GM23338 (cell line): Measurements from ENCODE around the gene ZSCAN26. TPM values are rescaled to one million over a fixed set of nuclear protein-coding genes. Genes with fewer than 3 reads are reported as not detected.

ENCODE experiments used
- ATAC-seq: fragments of 200-7000 bp; cut with Tn5 transposase; 3 replicates; pipeline ENCODE4 v1.9.1; 2020
- DNase-seq: peaks from one replicate; pipeline ENCODE4 v3.0.0-alpha.2; 2015; ENCODE audit warnings: low spot score
- H2AFZ ChIP-seq: fragments of 200-600 bp; sonication (generic); 2 replicates; pipeline ENCODE4 v1.8.0; 2016; ENCODE audit warnings: antibody characterized with exemption, mild to moderate bottlenecking, moderate library complexity
- H3F3A ChIP-seq: fragments of 200-600 bp; sonication (generic); replicated peaks from 2 replicates; pipeline ENCODE4 v1.8.0; 2017; ENCODE audit warnings: antibody characterized with exemption, mixed run types, low read depth
- H3K27ac ChIP-seq: fragments of 200-600 bp; sonication (generic); 2 replicates; pipeline ENCODE4 v1.6.1; 2016; ENCODE audit warnings: low read depth
- H3K27me3 ChIP-seq: fragments of 200-600 bp; sonication (generic); 2 replicates; pipeline ENCODE4 v1.8.0; 2016; ENCODE audit warnings: mild to moderate bottlenecking, mixed run types, moderate library complexity; ENCODE audit not compliant: insufficient read depth
- H3K36me3 ChIP-seq: fragments of 200-600 bp; sonication (generic); 2 replicates; pipeline ENCODE4 v1.8.0; 2016; ENCODE audit warnings: mild to moderate bottlenecking; ENCODE audit not compliant: insufficient read depth
- H3K4me1 ChIP-seq: fragments of 200-600 bp; sonication (generic); 2 replicates; pipeline ENCODE4 v1.8.0; 2016; ENCODE audit warnings: mild to moderate bottlenecking, moderate library complexity; ENCODE audit not compliant: insufficient read depth
- H3K4me2 ChIP-seq: fragments of 200-600 bp; sonication (generic); 2 replicates; pipeline ENCODE4 v1.7.1; 2017; ENCODE audit warnings: mixed run types
- H3K4me3 ChIP-seq: fragments of 200-600 bp; sonication (generic); 2 replicates; pipeline ENCODE4 v1.6.1; 2016; ENCODE audit warnings: mixed run types
- H3K79me2 ChIP-seq: fragments of 200-600 bp; sonication (generic); replicated peaks from 2 replicates; pipeline ENCODE4 v1.8.0; 2017; ENCODE audit warnings: mild to moderate bottlenecking; ENCODE audit not compliant: insufficient read depth
- H3K9me2 ChIP-seq: fragments of 200-600 bp; sonication (generic); 2 replicates; pipeline ENCODE4 v1.8.0; 2017; ENCODE audit not compliant: insufficient read depth
- H4K20me1 ChIP-seq: fragments of 200-600 bp; sonication (generic); replicated peaks from 2 replicates; pipeline ENCODE4 v1.8.0; 2017; ENCODE audit warnings: mild to moderate bottlenecking; ENCODE audit not compliant: insufficient read depth
- H3K27ac Mint-ChIP-seq: 2 replicates; pipeline ENCODE4 v1.8.0; 2020; ENCODE audit warnings: inconsistent platforms, mild to moderate bottlenecking, moderate library complexity, mixed read lengths
- H3K27me3 Mint-ChIP-seq: 3 replicates; pipeline ENCODE4 v1.8.0; 2022; ENCODE audit warnings: low read depth, mild to moderate bottlenecking, moderate library complexity, mixed read lengths, inconsistent platforms; ENCODE audit not compliant: insufficient read depth, poor library complexity
- H3K36me3 Mint-ChIP-seq: 3 replicates; pipeline ENCODE4 v1.8.0; 2021; ENCODE audit warnings: low read depth, mild to moderate bottlenecking, inconsistent platforms, moderate library complexity, mixed read lengths
- H3K4me1 Mint-ChIP-seq: 3 replicates; pipeline ENCODE4 v1.8.0; 2020; ENCODE audit warnings: mild to moderate bottlenecking, inconsistent platforms, mixed read lengths
- H3K4me3 Mint-ChIP-seq: 3 replicates; pipeline ENCODE4 v1.8.0; 2021; ENCODE audit warnings: moderate library complexity, mild to moderate bottlenecking, inconsistent platforms, mixed read lengths
- H3K9me3 Mint-ChIP-seq: 3 replicates; pipeline ENCODE4 v1.8.0; 2020; ENCODE audit warnings: moderate library complexity, mild to moderate bottlenecking, inconsistent platforms, mixed read lengths
- CREB1 ChIP-seq: fragments of 250-450 bp; sonication (Bioruptor Pico); IDR thresholded peaks from 2 replicates; pipeline ENCODE4 v1.5.0; 2020; ENCODE audit warnings: low read depth, mild to moderate bottlenecking, moderate library complexity
- CTCF ChIP-seq, 2 experiments: fragments of 200-600 bp in 1 of 2; sonication (generic) in 1 of 2; conservative IDR thresholded peaks; 2 replicates each; pipeline versions ENCODE4 v1.5.1 to v1.6.1; 2016 to 2017; ENCODE audit warnings: antibody characterized with exemption in 2 of 2, low read depth in 2 of 2, mild to moderate bottlenecking in 2 of 2, moderate library complexity in 1 of 2
- ETS1 ChIP-seq: IDR thresholded peaks from 2 replicates; pipeline ENCODE4 v1.6.1; 2016; ENCODE audit warnings: antibody characterized with exemption
- EZH2 ChIP-seq: fragments of 200-600 bp; sonication (generic); IDR thresholded peaks from one replicate; pipeline ENCODE4 v1.8.0; 2017; ENCODE audit warnings: antibody characterized with exemption, mild to moderate bottlenecking, low read depth; ENCODE audit not compliant: unreplicated experiment
- EZH2phosphoT487 ChIP-seq: fragments of 200-600 bp; sonication (generic); IDR thresholded peaks from one replicate; pipeline ENCODE4 v1.8.1; 2018; ENCODE audit warnings: antibody characterized with exemption; ENCODE audit not compliant: unreplicated experiment
- JUNB ChIP-seq: IDR thresholded peaks from one replicate; pipeline ENCODE4 v1.6.1; 2016; ENCODE audit warnings: antibody characterized with exemption; ENCODE audit not compliant: unreplicated experiment
- NANOG ChIP-seq: IDR thresholded peaks from 2 replicates; pipeline ENCODE4 v1.6.1; 2016; ENCODE audit warnings: antibody characterized with exemption, borderline replicate concordance
- POLR2AphosphoS5 ChIP-seq: IDR thresholded peaks from 2 replicates; pipeline ENCODE4 v1.6.1; 2016; ENCODE audit warnings: antibody characterized with exemption, low read depth
- REST ChIP-seq: IDR thresholded peaks from one replicate; pipeline ENCODE4 v1.6.1; 2018; ENCODE audit warnings: antibody characterized with exemption; ENCODE audit not compliant: unreplicated experiment
- STAT1 ChIP-seq: IDR thresholded peaks from one replicate; pipeline ENCODE4 v1.6.1; 2016; ENCODE audit warnings: antibody characterized with exemption; ENCODE audit not compliant: unreplicated experiment
- ZNF114 ChIP-seq: fragments of 250-450 bp; sonication (Bioruptor Pico); IDR thresholded peaks from 2 replicates; pipeline ENCODE4 v1.5.0; 2020; ENCODE audit warnings: mild to moderate bottlenecking, moderate library complexity
- ZNF331 ChIP-seq: fragments of 250-450 bp; sonication (Bioruptor Pico); IDR thresholded peaks from 2 replicates; pipeline ENCODE4 v1.5.0; 2020; ENCODE audit warnings: low read depth, mild to moderate bottlenecking, moderate library complexity
- ZNF462 ChIP-seq: fragments of 250-450 bp; sonication (Bioruptor Pico); IDR thresholded peaks from 2 replicates; pipeline ENCODE4 v1.5.0; 2020; ENCODE audit warnings: mild to moderate bottlenecking, moderate library complexity
- polyA plus RNA-seq: library from polyadenylated mRNA; unstranded; fragments of >200 nt; fragmentation: Nextera tagmentation; extraction: Ambion mirVana; gene quantifications from 2 replicates; pipeline ENCODE4 v1.2.1, GENCODE V29; 2016
- total RNA-seq: library from RNA; depleted of rRNA; stranded (reverse); fragments of >200 nt; shearing (Covaris generic); gene quantifications from 2 replicates; pipeline ENCODE4 v1.2.3, GENCODE V29; 2014

The ZSCAN26 gene
- total and polyA plus RNA-seq, 2 experiments from 2014 or later, result 6.5 to 10.2 TPM

- H3K27ac Mint-ChIP-seq, result no peak overlapping the region
- peaks cover 16% of the 10 kb centered on the region for H3K79me2 ChIP-seq
- H3K27ac ChIP-seq, result no peak overlapping the region
- H3K27me3 Mint-ChIP-seq, result peaks cover 17% of the 10 kb centered on the region
- no peaks in the 10 kb centered on the region for H3K36me3 Mint-ChIP-seq
- H3K4me3 ChIP-seq, result no peak overlapping the region
- H3K27me3 ChIP-seq, result peaks cover 30% of the 10 kb centered on the region
- no peaks in the 10 kb centered on the region for H3K9me2 ChIP-seq
- no peak overlapping the region for H3K4me2 ChIP-seq
- no peak for ATAC-seq
- no peaks in the 10 kb centered on the region for H3K9me3 Mint-ChIP-seq
- no peak overlapping the region for H2AFZ ChIP-seq
- DNase-seq, result peak; percentile 12
- H3K4me3 Mint-ChIP-seq, result no peak overlapping the region
- peaks cover 3% of the 10 kb centered on the region; the same call in 1 of the 2 replicates for H3K36me3 ChIP-seq
- no peaks in the 10 kb centered on the region for H4K20me1 ChIP-seq
- peaks cover 11% of the 10 kb centered on the region for H3K4me1 ChIP-seq
- TF ChIP-seq NANOG (no peak), ZNF462 (no peak), CREB1 (CRISPR knock-in tag) (no peak), STAT1 (no peak), CTCF (conservative IDR thresholded peaks at IDR 0.05; ENCODE audit: low read depth in 2 of 2) (no peak), ZNF114 (no peak), JUNB (no peak), REST (no peak), EZH2 (no peak), ETS1 (no peak), POLR2AphosphoS5 (no peak), EZH2phosphoT487 (no peak), ZNF331 (CRISPR knock-in tag) (no peak)
- peaks cover 11% of the 10 kb centered on the region for H3K4me1 Mint-ChIP-seq
- H3F3A ChIP-seq, result no peaks in the 10 kb centered on the region
These were observed 12.8 kb upstream of the ZSCAN26 start for GRCh38 chr6:28254121-28254519.
